ENCODE data around the gene WHRN. TPM values are rescaled to one million over a fixed set of nuclear protein-coding genes. Genes with fewer than 3 reads are reported as not detected.

Gene WHRN
- total and polyA plus RNA-seq, 2 of the 8 experiments (the other 6 are each of a cell fraction or from before 2014, with no cell fraction given), result 4.4 to 7.7 TPM

GRCh38 chr9:114404531-114404930 is 100.7 kb downstream of the WHRN start (continued):
- TF ChIP-seq RNF2 (IDR thresholded peaks at IDR 0.05; ENCODE audit: borderline replicate concordance, low read depth, low read length, missing control alignments, poor library complexity, severe bottlenecking) (no peak), USF2 (IDR thresholded peaks at IDR 0.05; ENCODE audit: low read length) (no peak)

Measured in H1 (cell line).